ENCODE results near the gene ACSS2.
"Not testable (repeated sequence)": the region's sequence is repeated elsewhere in the genome, so short reads cannot be mapped to it uniquely, and the experiment has no call there.

Gene ACSS2

DNA sequence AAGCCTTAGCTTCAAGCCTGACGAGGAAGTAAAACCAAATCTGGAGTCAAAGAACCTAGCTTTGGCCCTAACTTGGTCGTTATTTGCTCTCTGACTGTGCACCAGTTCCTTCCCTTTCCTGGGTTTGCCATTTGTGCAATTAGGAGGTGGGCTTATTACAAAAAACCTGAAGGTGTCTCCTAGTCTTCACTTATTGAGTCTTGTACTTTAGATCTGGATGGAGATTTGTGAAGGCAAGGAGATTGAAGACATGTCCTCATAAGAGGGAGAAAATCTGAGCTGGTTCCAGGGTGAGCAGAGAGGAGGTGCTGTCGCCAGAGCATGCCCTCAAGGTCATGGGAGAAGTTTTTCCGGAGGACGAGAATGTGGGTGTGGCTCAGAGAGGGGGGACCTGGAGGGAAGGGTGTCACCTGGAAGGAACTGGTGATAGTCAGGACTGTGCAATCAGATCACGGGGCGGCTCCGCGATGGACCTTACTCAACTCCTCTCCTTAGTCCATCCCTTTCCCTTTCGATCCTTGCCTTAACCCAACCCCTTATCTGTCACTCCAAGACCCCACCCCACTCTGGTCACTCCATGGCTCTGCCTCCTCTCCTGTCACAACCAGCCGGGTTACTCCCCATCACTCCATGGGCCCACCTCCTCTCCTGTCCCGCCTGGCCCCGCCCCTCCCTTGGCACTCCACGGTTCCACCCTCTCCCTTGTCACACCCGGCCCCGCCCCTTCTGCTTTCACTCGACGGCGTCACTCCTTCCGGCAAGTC lies 588 bp upstream of the ACSS2 start:
- no peaks in the 10 kb centered on the region for H3F3A ChIP-seq (ENCODE audit: insufficient read depth, low read length)
- no peak for TF ChIP-seq EZH2 (IDR thresholded peaks at IDR 0.05; ENCODE audit: borderline replicate concordance, low read length)
- TF ChIP-seq, protein P1, sequence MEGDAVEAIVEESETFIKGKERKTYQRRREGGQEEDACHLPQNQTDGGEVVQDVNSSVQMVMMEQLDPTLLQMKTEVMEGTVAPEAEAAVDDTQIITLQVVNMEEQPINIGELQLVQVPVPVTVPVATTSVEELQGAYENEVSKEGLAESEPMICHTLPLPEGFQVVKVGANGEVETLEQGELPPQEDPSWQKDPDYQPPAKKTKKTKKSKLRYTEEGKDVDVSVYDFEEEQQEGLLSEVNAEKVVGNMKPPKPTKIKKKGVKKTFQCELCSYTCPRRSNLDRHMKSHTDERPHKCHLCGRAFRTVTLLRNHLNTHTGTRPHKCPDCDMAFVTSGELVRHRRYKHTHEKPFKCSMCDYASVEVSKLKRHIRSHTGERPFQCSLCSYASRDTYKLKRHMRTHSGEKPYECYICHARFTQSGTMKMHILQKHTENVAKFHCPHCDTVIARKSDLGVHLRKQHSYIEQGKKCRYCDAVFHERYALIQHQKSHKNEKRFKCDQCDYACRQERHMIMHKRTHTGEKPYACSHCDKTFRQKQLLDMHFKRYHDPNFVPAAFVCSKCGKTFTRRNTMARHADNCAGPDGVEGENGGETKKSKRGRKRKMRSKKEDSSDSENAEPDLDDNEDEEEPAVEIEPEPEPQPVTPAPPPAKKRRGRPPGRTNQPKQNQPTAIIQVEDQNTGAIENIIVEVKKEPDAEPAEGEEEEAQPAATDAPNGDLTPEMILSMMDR (IDR thresholded peaks at IDR 0.05; ENCODE audit: low read length), result no peak
- H3K27ac ChIP-seq (ENCODE audit: low read depth, low read length, poor library complexity, severe bottlenecking), result no peak overlapping the region
- no peaks in the 10 kb centered on the region for H3K9me3 ChIP-seq (ENCODE audit: low read length)
- peak overlapping the region; percentile 61 for H3K4me3 ChIP-seq (ENCODE audit: low read depth, low read length, poor library complexity, severe bottlenecking)
- no peaks in the 10 kb centered on the region for H3K9me2 ChIP-seq (ENCODE audit: low read depth, low read length)
- H2AFZ ChIP-seq (ENCODE audit: low read length), result no peak overlapping the region
- no peaks in the 10 kb centered on the region for H3K36me3 ChIP-seq (ENCODE audit: insufficient read depth, low read length)
- no peaks in the 10 kb centered on the region for H4K20me1 ChIP-seq (ENCODE audit: insufficient read depth, low read length)
- H3K27me3 ChIP-seq (ENCODE audit: insufficient read depth, low read length), result no peaks in the 10 kb centered on the region
- peak overlapping the region; percentile 68 for H3K4me2 ChIP-seq (ENCODE audit: low read length)
- H3K4me1 ChIP-seq (ENCODE audit: insufficient read depth, low read length, severe bottlenecking), result peaks cover 31% of the 10 kb centered on the region
- peak overlapping the region; percentile 2; the same call in 1 of the 2 replicates for H3K9ac ChIP-seq (ENCODE audit: low read length)
- H3K79me2 ChIP-seq (ENCODE audit: insufficient read depth, low read length), result no peaks in the 10 kb centered on the region

DNA sequence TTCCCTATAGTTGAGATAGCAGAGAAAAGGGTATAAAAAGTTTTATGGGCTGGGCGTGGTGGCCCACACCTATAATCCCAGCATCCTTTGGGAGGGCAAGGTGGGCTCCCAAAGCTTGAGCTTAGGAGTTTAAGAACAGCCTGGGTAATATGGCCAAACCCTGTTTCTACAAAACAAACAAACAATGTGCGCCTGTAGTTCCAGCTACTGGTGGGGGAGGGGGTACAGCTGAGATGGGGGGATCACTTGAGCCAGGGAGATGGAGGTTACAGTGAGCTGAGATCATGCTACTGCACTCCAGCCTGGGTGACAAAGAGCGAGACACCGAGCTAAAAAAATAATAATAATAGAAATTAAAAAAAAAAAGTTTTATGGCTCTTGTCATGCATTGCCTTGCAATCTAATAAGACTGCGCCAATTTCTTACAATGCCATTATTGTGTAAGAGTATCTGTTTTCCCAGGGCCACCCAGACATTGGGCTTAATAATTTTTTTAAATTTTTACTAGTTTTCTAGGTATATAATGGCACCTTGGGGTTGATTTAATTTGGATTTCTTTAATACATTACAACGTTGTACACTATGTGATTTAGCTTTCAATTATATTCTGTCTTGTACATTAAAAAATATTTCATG lies 3.9 kb downstream of the ACSS2 start:
- no peaks in the 10 kb centered on the region for H3K9me3 ChIP-seq (ENCODE audit: low read length)
- H3K9ac ChIP-seq (ENCODE audit: low read length), result no peak overlapping the region
- H3K4me3 ChIP-seq (ENCODE audit: low read depth, low read length, poor library complexity, severe bottlenecking), result no peak overlapping the region
- H2AFZ ChIP-seq (ENCODE audit: low read length), result no peak overlapping the region
- H4K20me1 ChIP-seq (ENCODE audit: insufficient read depth, low read length), result no peaks in the 10 kb centered on the region
- no peaks in the 10 kb centered on the region for H3K9me2 ChIP-seq (ENCODE audit: low read depth, low read length)
- H3K36me3 ChIP-seq (ENCODE audit: insufficient read depth, low read length), result no peaks in the 10 kb centered on the region
- no peaks in the 10 kb centered on the region for H3K27me3 ChIP-seq (ENCODE audit: insufficient read depth, low read length)
- no peak overlapping the region for H3K27ac ChIP-seq (ENCODE audit: low read depth, low read length, poor library complexity, severe bottlenecking)
- no peak overlapping the region for H3K4me2 ChIP-seq (ENCODE audit: low read length)
- peaks cover 11% of the 10 kb centered on the region for H3K4me1 ChIP-seq (ENCODE audit: insufficient read depth, low read length, severe bottlenecking)
- H3K79me2 ChIP-seq (ENCODE audit: insufficient read depth, low read length), result no peaks in the 10 kb centered on the region
- H3F3A ChIP-seq (ENCODE audit: insufficient read depth, low read length), result no peaks in the 10 kb centered on the region
- TF ChIP-seq, protein P1 (IDR thresholded peaks at IDR 0.05; ENCODE audit: low read length), result no peak
- no peak for TF ChIP-seq EZH2 (IDR thresholded peaks at IDR 0.05; ENCODE audit: borderline replicate concordance, low read length)

DNA sequence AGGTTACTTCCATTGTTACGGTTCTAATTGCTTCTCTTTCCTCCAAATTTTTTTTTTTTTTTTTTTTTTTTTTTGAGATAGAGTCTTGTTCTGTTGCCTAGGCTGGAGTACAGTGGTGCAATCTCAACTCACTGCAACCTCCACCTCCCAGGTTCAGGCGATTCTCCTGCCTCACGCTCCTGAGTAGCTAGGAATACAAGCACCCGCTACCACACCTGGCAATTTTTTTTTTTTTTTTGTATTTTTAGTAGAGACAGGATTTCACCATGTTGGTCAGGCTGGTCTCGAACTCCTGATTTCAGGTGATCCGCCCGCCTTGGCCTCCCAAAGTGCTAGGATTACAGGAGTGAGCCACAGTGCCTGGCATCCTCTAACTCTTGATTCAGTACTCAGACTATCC lies 4.6 kb downstream of the ACSS2 start:
- H3K27ac ChIP-seq (ENCODE audit: low read depth, low read length, poor library complexity, severe bottlenecking); H4K20me1 ChIP-seq (ENCODE audit: insufficient read depth, low read length); H3K9me3 ChIP-seq (ENCODE audit: low read length); H3K9ac ChIP-seq (ENCODE audit: low read length); H3K9me2 ChIP-seq (ENCODE audit: low read depth, low read length); H3K36me3 ChIP-seq (ENCODE audit: insufficient read depth, low read length); H2AFZ ChIP-seq (ENCODE audit: low read length); H3K4me3 ChIP-seq (ENCODE audit: low read depth, low read length, poor library complexity, severe bottlenecking); H3K27me3 ChIP-seq (ENCODE audit: insufficient read depth, low read length); H3F3A ChIP-seq (ENCODE audit: insufficient read depth, low read length); H3K4me2 ChIP-seq (ENCODE audit: low read length); H3K4me1 ChIP-seq (ENCODE audit: insufficient read depth, low read length, severe bottlenecking); H3K79me2 ChIP-seq (ENCODE audit: insufficient read depth, low read length): not testable (repeated sequence)
